ENCODE data around the gene MST1R. TPM values are rescaled to one million over a fixed set of nuclear protein-coding genes. Genes with fewer than 3 reads are reported as not detected.

The MST1R gene
- total RNA-seq, 1 donor: 0.81 TPM

DNA sequence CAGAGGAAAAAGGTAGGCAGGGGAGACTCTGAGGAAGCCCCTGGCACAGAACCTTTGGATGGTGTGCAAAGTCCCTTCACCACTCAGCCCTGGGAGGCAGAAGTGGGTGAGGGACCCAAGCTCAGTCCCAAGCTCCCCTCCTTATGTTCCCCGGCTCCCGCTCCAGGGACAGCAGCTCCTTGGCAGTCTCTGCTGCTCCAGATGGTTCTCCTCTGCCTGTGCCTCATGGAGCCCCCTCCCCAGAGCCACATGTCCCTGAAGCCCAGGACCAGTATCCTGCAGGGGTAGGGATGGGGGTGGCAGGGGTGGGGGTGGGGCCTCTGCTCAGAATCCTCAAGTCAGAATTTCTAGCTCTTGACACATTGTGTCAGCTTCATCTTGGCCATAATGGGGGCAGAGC lies 26.0 kb downstream of the MST1R start:
- TF ChIP-seq, protein P1, sequence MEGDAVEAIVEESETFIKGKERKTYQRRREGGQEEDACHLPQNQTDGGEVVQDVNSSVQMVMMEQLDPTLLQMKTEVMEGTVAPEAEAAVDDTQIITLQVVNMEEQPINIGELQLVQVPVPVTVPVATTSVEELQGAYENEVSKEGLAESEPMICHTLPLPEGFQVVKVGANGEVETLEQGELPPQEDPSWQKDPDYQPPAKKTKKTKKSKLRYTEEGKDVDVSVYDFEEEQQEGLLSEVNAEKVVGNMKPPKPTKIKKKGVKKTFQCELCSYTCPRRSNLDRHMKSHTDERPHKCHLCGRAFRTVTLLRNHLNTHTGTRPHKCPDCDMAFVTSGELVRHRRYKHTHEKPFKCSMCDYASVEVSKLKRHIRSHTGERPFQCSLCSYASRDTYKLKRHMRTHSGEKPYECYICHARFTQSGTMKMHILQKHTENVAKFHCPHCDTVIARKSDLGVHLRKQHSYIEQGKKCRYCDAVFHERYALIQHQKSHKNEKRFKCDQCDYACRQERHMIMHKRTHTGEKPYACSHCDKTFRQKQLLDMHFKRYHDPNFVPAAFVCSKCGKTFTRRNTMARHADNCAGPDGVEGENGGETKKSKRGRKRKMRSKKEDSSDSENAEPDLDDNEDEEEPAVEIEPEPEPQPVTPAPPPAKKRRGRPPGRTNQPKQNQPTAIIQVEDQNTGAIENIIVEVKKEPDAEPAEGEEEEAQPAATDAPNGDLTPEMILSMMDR (IDR thresholded peaks at IDR 0.05; ENCODE audit: insufficient read depth, low read length): no peak
- DNase-seq (ENCODE audit: low read depth): no peak
- no peak overlapping the region for H3K4me3 ChIP-seq (ENCODE audit: low read depth, low read length)

DNA sequence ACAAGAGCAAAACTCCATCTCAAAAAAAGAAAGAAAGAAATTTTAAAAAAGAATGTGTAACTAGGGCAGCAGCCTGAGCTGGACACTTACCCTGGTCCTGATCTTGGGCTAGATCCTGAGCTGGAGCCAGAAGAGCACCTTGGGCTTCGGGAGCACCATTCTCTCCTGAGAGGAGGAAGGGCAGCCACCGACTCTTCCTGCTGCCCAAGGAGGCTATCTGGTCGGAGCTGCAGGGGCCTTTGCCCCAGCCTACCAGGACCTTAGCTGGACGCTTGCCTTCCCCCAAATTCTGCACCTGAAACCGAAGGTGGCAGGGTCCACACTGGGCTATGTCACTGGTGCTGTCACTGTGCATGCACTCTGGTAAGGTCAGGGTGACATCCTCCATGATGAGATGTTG lies 27.1 kb downstream of the MST1R start:
- TF ChIP-seq, protein P1 (IDR thresholded peaks at IDR 0.05; ENCODE audit: insufficient read depth, low read length): no peak
- no peak overlapping the region for H3K4me3 ChIP-seq (ENCODE audit: low read depth, low read length)
- no peak for DNase-seq (ENCODE audit: low read depth)

DNA sequence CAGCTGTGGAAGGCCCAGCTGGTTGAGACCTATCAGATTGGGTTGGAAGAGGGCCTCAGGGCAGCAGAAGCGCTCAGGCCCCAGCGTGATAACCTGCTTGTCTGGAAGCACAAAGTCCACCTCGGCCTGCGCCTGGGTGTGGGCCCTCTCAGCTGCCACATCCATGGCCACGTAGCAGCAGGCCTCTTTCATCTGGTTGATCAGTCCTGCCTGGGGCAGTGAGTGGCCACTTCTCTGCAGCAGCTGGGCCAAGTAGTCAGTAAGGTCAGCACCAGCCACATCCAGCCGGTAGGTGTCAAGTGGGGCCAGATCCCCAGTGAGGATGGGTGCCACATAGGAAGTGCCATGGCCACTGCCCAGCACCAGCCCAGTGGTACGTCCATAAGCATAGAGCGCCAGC lies 30.1 kb downstream of the MST1R start:
- TF ChIP-seq, protein P1 (IDR thresholded peaks at IDR 0.05; ENCODE audit: insufficient read depth, low read length): no peak
- DNase-seq (ENCODE audit: low read depth): no peak

DNA sequence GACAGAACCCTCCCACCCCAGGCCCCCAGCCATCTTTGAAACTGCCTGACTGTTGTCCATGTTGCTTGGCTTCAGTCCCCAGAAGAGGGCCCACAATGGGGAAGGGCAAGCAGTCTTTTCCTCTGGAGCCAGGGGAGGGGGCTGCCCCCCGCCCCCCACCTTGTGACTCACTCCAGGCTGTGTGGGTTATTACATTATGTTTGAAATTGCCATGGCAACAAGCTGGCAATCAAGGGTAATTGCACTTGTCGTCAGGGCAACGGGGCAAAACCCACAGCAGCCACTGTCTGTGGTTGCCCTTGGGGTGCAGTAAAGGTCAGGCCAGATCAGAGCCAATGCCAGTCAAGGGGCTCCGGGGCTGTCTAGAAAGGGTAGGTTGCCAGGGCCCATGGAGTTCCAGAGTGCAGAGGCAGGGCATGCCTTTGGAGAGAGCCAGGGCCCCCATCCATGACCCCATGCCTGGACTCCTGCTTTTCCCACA lies 30.8 kb downstream of the MST1R start:
- TF ChIP-seq, protein P1 (IDR thresholded peaks at IDR 0.05; ENCODE audit: insufficient read depth, low read length): no peak
- no peak for DNase-seq (ENCODE audit: low read depth)
- H3K4me3 ChIP-seq (ENCODE audit: low read depth, low read length): no peak overlapping the region

More for the DNA sequence above, 30.1 kb downstream of the MST1R start:
- no peak overlapping the region for H3K4me3 ChIP-seq (ENCODE audit: low read depth, low read length)

DNA sequence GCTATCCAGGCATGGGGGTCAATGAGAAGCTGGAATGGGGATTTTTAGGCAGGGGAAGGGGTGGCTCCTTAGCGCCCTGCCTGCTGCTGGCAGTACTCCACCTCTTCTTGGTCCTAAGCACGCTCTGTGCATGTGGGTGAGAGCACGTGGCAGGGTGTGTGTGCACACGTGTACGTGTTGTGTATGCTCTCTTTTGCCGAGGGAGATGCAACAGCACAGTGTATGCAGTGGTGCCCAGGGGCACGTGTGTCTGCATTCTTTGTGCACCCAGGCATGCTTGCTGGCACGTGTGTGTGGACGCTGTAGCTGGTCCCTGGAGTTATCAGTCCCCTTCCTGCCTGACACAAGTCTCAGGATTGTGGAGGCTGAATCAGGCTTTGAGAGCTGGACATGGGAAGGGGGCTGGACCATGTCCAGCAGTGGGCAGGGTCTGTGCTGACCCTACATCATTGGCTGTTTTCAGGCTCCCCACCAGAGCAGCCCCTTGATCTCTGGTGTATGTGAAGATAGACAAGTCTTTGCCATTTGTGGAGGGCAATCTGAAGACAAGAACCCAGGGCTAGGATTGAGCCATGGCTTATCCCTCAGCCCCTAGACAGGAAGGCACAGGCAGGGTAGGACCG lies 32.0 kb downstream of the MST1R start:
- no peak overlapping the region for H3K4me3 ChIP-seq (ENCODE audit: low read depth, low read length)
- TF ChIP-seq, protein P1 (IDR thresholded peaks at IDR 0.05; ENCODE audit: insufficient read depth, low read length): no peak
- no peak for DNase-seq (ENCODE audit: low read depth)

DNA sequence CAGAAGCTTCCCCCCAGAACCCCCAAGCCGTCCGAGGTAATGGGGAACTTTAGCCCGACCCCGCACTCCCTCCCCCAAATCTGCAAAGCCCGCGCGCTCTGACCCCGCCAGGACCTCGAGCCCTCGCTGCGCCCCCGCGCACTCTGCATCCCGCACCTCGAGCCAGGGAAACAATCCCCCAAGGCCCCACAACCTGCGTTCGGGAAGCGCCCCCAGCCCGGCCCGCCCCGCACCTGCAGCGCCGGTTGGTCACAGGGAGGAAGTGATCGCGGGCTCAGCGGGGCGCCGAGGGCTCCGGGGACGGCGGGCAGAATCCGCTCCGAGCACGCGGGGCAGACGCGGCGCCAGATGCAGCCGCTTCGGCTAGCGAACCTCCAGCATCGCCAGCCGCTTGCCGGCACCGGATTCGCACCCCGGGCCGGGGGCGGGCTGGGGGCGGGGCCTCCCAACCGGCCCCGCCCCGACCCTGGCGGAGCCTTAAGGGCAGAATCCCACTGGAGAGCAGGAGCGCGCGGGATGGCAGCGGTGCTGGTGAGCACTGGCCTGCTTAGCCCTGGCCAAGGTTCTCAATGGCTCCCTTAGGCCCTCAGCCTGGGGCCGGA lies 34.0 kb downstream of the MST1R start, which contains the start of gene CAMKV:
CAMKV (minus strand) TSS at position 382 of the 602 bp plus-strand sequence. CDS start 7,518 bp downstream, outside the sequence.
- H3K4me3 ChIP-seq (ENCODE audit: low read depth, low read length): no peak within 1 kb of the TSS
- no peak for DNase-seq (ENCODE audit: low read depth)

More for the DNA sequence above, 34.0 kb downstream of the MST1R start, which contains the start of gene CAMKV:
- TF ChIP-seq, protein P1 (IDR thresholded peaks at IDR 0.05; ENCODE audit: insufficient read depth, low read length): no peak
